DND-41 (cell line): ENCODE results near the gene SEC11C.

Experiments
- ATAC-seq: fragments of 200-7000 bp; cut with Tn5 transposase; 3 replicates; pipeline ENCODE4 v1.9.1; 2021; ENCODE audit warnings: low read depth; ENCODE audit not compliant: insufficient read depth
- DNase-seq: peaks from one replicate; pipeline ENCODE4 v3.0.0-alpha.2; 2020
- H2AFZ ChIP-seq: 2 replicates; pipeline ENCODE4 v1.6.0; 2012; ENCODE audit warnings: low read depth, low read length
- H3K27ac ChIP-seq: 2 replicates; pipeline ENCODE4 v1.5.1; 2012; ENCODE audit warnings: low read length, inconsistent platforms
- H3K27me3 ChIP-seq: fragments of 200-600 bp; sonication (generic); 2 replicates; pipeline ENCODE4 v1.6.0; 2012; ENCODE audit warnings: low read length, mild to moderate bottlenecking, inconsistent platforms; ENCODE audit not compliant: insufficient read depth, poor library complexity
- H3K36me3 ChIP-seq: 2 replicates; pipeline ENCODE4 v1.5.1; 2012; ENCODE audit warnings: low read length, inconsistent platforms; ENCODE audit not compliant: insufficient read depth
- H3K4me1 ChIP-seq: 2 replicates; pipeline ENCODE4 v1.5.1; 2012; ENCODE audit warnings: mild to moderate bottlenecking, low read length; ENCODE audit not compliant: insufficient read depth
- H3K4me2 ChIP-seq: 2 replicates; pipeline ENCODE4 v1.6.0; 2012; ENCODE audit warnings: mild to moderate bottlenecking, moderate library complexity, low read length, inconsistent platforms; ENCODE audit not compliant: insufficient read depth
- H3K4me3 ChIP-seq, 2 experiments: fragments of 200-600 bp in 1 of 2; shearing (Covaris generic) in 1 of 2; 2 replicates each; pipeline ENCODE4 v1.5.1; 2012 to 2016; ENCODE audit warnings: inconsistent platforms in 2 of 2, low read length in 2 of 2, mild to moderate bottlenecking in 2 of 2, low read depth in 1 of 2, moderate library complexity in 1 of 2
- H3K79me2 ChIP-seq: 2 replicates; pipeline ENCODE4 v1.6.0; 2012; ENCODE audit warnings: low read length, inconsistent platforms; ENCODE audit not compliant: insufficient read depth
- H3K9ac ChIP-seq: 2 replicates; pipeline ENCODE4 v1.6.0; 2012; ENCODE audit warnings: low read depth, mild to moderate bottlenecking, inconsistent platforms, low read length, moderate library complexity
- H3K9me3 ChIP-seq: 2 replicates; pipeline ENCODE4 v1.5.1; 2012; ENCODE audit warnings: low read length, moderate library complexity, mild to moderate bottlenecking, inconsistent platforms; ENCODE audit not compliant: insufficient read depth, severe bottlenecking
- H4K20me1 ChIP-seq: 2 replicates; pipeline ENCODE4 v1.6.0; 2012; ENCODE audit warnings: low read length; ENCODE audit not compliant: insufficient read depth
- CTCF ChIP-seq: IDR thresholded peaks from 2 replicates; pipeline ENCODE4 v1.5.1; 2012; ENCODE audit warnings: borderline replicate concordance, low read length, moderate library complexity, mild to moderate bottlenecking; ENCODE audit not compliant: poor library complexity, severe bottlenecking; ENCODE audit errors: extremely low read depth
- EZH2 ChIP-seq: IDR thresholded peaks from 3 replicates; pipeline ENCODE4 v1.6.1; 2012; ENCODE audit warnings: borderline replicate concordance, low read depth, mild to moderate bottlenecking, moderate library complexity, low read length, inconsistent platforms; ENCODE audit not compliant: severe bottlenecking

The SEC11C gene

GRCh38 chr18:59159986-59160385, 20.3 kb downstream of the SEC11C start:
- Histone ChIP-seq H3K9me3 (no peaks in the 10 kb centered on the region), H3K36me3 (peaks cover 13% of the 10 kb centered on the region; the same call in 1 of the 2 replicates), H3K79me2 (no peaks in the 10 kb centered on the region), H4K20me1 (no peaks in the 10 kb centered on the region), H3K4me3 (no peak overlapping the region), H3K9ac (no peak overlapping the region), H2AFZ (no peak overlapping the region), H3K27ac (no peak overlapping the region), H3K4me1 (no peaks in the 10 kb centered on the region), H3K4me2 (no peak overlapping the region), H3K27me3 (no peaks in the 10 kb centered on the region)
- DNase-seq (no peak), ATAC-seq (no peak)
- TF ChIP-seq CTCF (no peak), EZH2 (no peak)

- Histone ChIP-seq H3K9me3 (peaks cover 23% of the 10 kb centered on the region), H3K4me2 (no peak overlapping the region), H3K27me3 (no peaks in the 10 kb centered on the region), H2AFZ (no peak overlapping the region), H3K9ac (no peak overlapping the region), H3K27ac (no peak overlapping the region), H3K4me3 (no peak overlapping the region), H3K79me2 (no peaks in the 10 kb centered on the region), H3K36me3 (no peaks in the 10 kb centered on the region), H4K20me1 (no peaks in the 10 kb centered on the region), H3K4me1 (no peaks in the 10 kb centered on the region)
- ATAC-seq, result no peak
- no peak for DNase-seq
- no peak for TF ChIP-seq EZH2
- no peak for TF ChIP-seq CTCF
Measured at GRCh38 chr18:59172664-59173249, 33.1 kb downstream of the SEC11C start.

DNA sequence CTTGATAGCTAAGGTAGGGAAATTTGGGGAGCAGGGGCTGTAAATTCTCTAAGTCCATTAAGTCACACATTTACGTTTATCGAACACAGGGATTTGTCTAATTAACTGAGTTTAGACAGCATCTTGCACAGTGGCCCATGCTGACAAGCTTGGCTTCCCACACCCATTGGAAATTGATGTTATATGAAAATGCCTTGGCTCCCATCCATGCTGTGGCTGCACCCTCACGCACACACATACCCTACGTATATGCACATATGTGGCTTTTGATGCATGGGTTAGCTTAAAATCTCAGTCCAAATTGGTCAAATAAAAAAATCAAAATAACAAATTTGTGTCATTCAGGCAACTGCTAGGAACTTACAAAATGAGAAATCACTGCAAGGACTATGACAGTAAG, 37.8 kb downstream of the SEC11C start:
- Histone ChIP-seq H3K27ac (no peak overlapping the region), H4K20me1 (no peaks in the 10 kb centered on the region), H3K9me3 (peaks cover 15% of the 10 kb centered on the region), H3K27me3 (no peaks in the 10 kb centered on the region), H3K79me2 (no peaks in the 10 kb centered on the region), H3K9ac (no peak overlapping the region), H3K36me3 (no peaks in the 10 kb centered on the region), H3K4me3 (no peak overlapping the region), H3K4me1 (no peaks in the 10 kb centered on the region), H2AFZ (no peak overlapping the region), H3K4me2 (no peak overlapping the region)
- TF ChIP-seq CTCF, result no peak
- no peak for TF ChIP-seq EZH2
- DNase-seq (no peak), ATAC-seq (no peak)
